HEK293T (cell line): ENCODE data around the gene BOD1L2.

ENCODE experiments used
- ARNT ChIP-seq: fragments of 450-650 bp; IDR thresholded peaks from 2 replicates; pipeline ENCODE4 v1.6.1; 2017; ENCODE audit warnings: mild to moderate bottlenecking
- BHLHE40 ChIP-seq: fragments of 450-650 bp; IDR thresholded peaks from 2 replicates; pipeline ENCODE4 v1.6.1; 2016; ENCODE audit warnings: mild to moderate bottlenecking, moderate library complexity, borderline replicate concordance
- CTBP1 ChIP-seq: fragments of 450-650 bp; IDR thresholded peaks from 2 replicates; pipeline ENCODE4 v1.6.1; 2016; ENCODE audit warnings: borderline replicate concordance
- ELF4 ChIP-seq: fragments of 450-650 bp; IDR thresholded peaks from 2 replicates; pipeline ENCODE4 v1.6.1; 2017; ENCODE audit warnings: antibody characterized with exemption
- FOXK2 ChIP-seq: fragments of 450-650 bp; IDR thresholded peaks from 2 replicates; pipeline ENCODE4 v1.6.1; 2016; ENCODE audit warnings: mild to moderate bottlenecking
- FOXM1 ChIP-seq: fragments of 450-650 bp; IDR thresholded peaks from 2 replicates; pipeline ENCODE4 v1.6.1; 2017; ENCODE audit warnings: mild to moderate bottlenecking, borderline replicate concordance
- HDGF ChIP-seq: fragments of 450-650 bp; IDR thresholded peaks from 2 replicates; pipeline ENCODE4 v1.6.1; 2017; ENCODE audit warnings: antibody characterized with exemption, borderline replicate concordance
- L3MBTL2 ChIP-seq: fragments of 450-650 bp; conservative IDR thresholded peaks from 2 replicates; pipeline ENCODE4 v1.6.1; 2016; ENCODE audit warnings: mild to moderate bottlenecking
- LEF1 ChIP-seq: fragments of 450-650 bp; IDR thresholded peaks from 2 replicates; pipeline ENCODE4 v1.6.1; 2017; ENCODE audit warnings: mild to moderate bottlenecking, borderline replicate concordance
- SP1 ChIP-seq: fragments of 450-650 bp; IDR thresholded peaks from 2 replicates; pipeline ENCODE4 v1.6.1; 2017
- SUZ12 ChIP-seq: fragments of 450-650 bp; IDR thresholded peaks from 2 replicates; pipeline ENCODE4 v1.6.1; 2016; ENCODE audit warnings: mild to moderate bottlenecking
- TARDBP ChIP-seq: fragments of 450-650 bp; IDR thresholded peaks from 2 replicates; pipeline ENCODE4 v1.6.1; 2016
- ZNF384 ChIP-seq: fragments of 450-650 bp; IDR thresholded peaks from 2 replicates; pipeline ENCODE4 v1.6.1; 2016

DNA sequence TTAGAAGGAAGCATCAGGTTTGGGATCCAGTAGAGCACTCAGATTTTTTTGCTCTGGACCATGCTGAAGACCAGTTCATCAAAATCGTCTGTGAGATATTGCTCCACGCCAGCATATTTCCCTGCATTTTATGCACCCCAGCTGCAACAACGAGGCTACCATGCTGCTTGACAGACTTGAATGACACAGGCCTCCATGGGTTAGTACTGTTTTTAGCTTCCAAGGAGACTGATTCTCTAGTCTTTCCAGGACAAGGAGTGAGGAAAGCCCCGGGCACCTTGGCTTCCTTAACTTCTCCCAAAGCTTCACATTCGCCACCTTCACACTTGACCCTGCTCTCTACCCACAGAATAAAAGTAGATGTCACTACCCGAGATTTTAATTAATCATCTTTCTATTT, 17.5 kb downstream of the BOD1L2 start:
- TF ChIP-seq ZNF384 (no peak), SP1 (no peak), ARNT (no peak), FOXK2 (no peak), SUZ12 (no peak), CTBP1 (no peak), BHLHE40 (no peak), FOXM1 (no peak), TARDBP (no peak), ELF4 (no peak), HDGF (no peak), L3MBTL2 (no peak), LEF1 (no peak)
